Measurements from ENCODE around the gene SMIM29. TPM values are rescaled to one million over a fixed set of nuclear protein-coding genes. Genes with fewer than 3 reads are reported as not detected.
A peak's percentile ranks its signal among the peaks of the same experiment; 100 is the strongest.

The SMIM29 gene
- total RNA-seq (2022) (12.0 and 25.7 TPM in 2 replicates), Bru-seq, nascent RNA (percentile 45 among the genes with signal in this experiment), BruChase-seq, experiment 1, labeled RNA remaining after a 6-hour chase (percentile 63 among the genes with signal in this experiment), BruChase-seq, experiment 2, labeled RNA remaining after a 2-hour chase (percentile 40 among the genes with signal in this experiment)
- long read RNA-seq, transcript SMIM29-208 (5 exons, 1,186 nt) = minor isoform, 8 of 29 reads
- long read RNA-seq, transcript SMIM29-205 (5 exons, 1,297 nt) = major isoform, 14 of 29 reads
- long read RNA-seq, partial matches to known transcripts = 2 of 29 reads
- long read RNA-seq, other reads (novel, unspliced or antisense) = 2 of 29 reads

DNA sequence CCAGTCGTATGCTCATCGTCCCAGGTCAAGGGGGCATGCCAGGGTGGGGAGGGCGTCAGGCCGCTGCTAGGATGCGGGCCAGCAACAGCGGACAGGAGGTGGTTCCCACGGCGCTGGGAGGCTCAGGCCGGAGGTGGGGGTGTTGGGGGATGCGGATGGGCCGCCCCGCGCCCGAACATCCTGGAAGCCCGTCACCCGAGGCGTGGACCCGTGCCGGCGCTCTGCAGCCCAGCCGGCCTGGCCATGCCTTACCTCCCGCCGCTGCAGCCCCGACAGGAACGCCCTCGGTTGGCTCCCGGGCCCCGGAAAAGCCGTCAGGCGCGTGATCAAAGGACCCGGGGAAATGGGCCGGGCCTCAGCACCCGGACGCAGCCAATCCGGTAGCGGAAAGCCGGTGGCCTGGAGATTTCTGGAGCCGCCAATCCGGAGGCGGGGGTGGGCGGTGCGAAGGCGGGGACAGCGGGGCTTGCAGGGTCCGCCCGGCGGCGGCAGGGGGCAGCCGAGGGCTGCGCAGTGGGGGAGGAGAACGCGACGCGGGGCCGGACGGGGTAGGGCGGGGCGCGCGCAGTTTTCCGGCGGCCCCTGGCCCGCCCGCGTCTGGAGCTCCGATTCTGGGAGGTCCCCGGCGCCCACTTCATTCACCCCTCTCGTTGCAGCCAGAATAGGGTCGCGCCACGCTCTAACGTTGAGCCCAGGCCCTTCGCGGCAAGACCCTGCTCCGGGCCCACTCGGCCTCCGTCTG is at the start of gene SMIM29:
TSS of gene SMIM29 (minus strand) at position 280 of the 742 bp plus-strand sequence. CDS start 1,215 bp downstream, outside the sequence.
- Mint-ChIP-seq H3K4me1 (ENCODE audit: insufficient read depth, unreplicated experiment) (peaks cover 33% of the 10 kb centered on the region), H3K27ac (ENCODE audit: low read depth, unreplicated experiment) (peak within 1 kb of the TSS; percentile 88), H3K27me3 (ENCODE audit: insufficient read depth, unreplicated experiment) (no peaks in the 10 kb centered on the region), H3K36me3 (ENCODE audit: insufficient read depth, unreplicated experiment) (peaks cover 4% of the 10 kb centered on the region), H3K9me3 (ENCODE audit: unreplicated experiment) (no peaks in the 10 kb centered on the region), H3K4me3 (ENCODE audit: unreplicated experiment) (peak within 1 kb of the TSS; percentile 84)
- BruUV-seq (replicated peaks) = no TSS peak
- CTCF ChIA-PET = interaction anchor here (0.6 to 3.8 kb wide), 33 partner anchors 8 to 971 kb away, joined by 3 to 46 read pairs (median 4); partner anchors contain the start of genes HMGA1, NUDT3 and RPS10
- intact Hi-C loops (cut with micrococcal nuclease) = loop anchor here (1.0 to 2.0 kb wide), 3 partner anchors 143 to 360 kb away; partner anchors contain the start of gene NUDT3
- TF ChIP-seq, protein P1, sequence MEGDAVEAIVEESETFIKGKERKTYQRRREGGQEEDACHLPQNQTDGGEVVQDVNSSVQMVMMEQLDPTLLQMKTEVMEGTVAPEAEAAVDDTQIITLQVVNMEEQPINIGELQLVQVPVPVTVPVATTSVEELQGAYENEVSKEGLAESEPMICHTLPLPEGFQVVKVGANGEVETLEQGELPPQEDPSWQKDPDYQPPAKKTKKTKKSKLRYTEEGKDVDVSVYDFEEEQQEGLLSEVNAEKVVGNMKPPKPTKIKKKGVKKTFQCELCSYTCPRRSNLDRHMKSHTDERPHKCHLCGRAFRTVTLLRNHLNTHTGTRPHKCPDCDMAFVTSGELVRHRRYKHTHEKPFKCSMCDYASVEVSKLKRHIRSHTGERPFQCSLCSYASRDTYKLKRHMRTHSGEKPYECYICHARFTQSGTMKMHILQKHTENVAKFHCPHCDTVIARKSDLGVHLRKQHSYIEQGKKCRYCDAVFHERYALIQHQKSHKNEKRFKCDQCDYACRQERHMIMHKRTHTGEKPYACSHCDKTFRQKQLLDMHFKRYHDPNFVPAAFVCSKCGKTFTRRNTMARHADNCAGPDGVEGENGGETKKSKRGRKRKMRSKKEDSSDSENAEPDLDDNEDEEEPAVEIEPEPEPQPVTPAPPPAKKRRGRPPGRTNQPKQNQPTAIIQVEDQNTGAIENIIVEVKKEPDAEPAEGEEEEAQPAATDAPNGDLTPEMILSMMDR (IDR thresholded peaks at IDR 0.05; ENCODE audit: unreplicated experiment) = peak; percentile 95
- DNase-seq (ENCODE audit: unreplicated experiment) = peak; percentile 95
- POLR2A ChIA-PET = interaction anchor here (0.7 to 4.6 kb wide), 20 partner anchors 12 to 639 kb away, joined by 3 to 45 read pairs (median 4); partner anchors contain the start of genes HMGA1, NUDT3, RPS10 and TAF11

DNA sequence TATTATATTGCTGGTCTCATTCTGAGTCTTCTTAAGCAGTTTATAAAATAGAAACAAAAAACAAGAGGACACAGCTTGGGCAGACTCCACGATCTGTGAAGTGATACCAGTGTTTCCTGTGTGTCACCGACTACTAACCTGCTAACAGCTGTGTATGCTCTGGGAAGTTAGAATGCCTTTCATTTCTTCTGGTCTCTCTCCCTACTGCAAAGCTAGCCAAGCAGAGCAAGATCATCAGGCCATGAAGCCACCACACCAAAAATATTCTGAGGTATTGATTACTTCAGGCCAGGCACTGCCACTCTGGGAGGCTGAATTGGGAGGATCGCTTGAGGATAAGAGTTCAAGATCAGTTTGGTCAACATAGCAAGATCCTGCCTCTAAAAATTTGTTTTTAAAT is 46.9 kb upstream of the SMIM29 start:
- Mint-ChIP-seq H3K4me3 (ENCODE audit: unreplicated experiment) (no peak overlapping the region), H3K27ac (ENCODE audit: low read depth, unreplicated experiment) (no peak overlapping the region), H3K27me3 (ENCODE audit: insufficient read depth, unreplicated experiment) (no peaks in the 10 kb centered on the region), H3K4me1 (ENCODE audit: insufficient read depth, unreplicated experiment) (no peaks in the 10 kb centered on the region), H3K9me3 (ENCODE audit: unreplicated experiment) (no peaks in the 10 kb centered on the region), H3K36me3 (ENCODE audit: insufficient read depth, unreplicated experiment) (peaks cover 35% of the 10 kb centered on the region)
- intact Hi-C loops (cut with micrococcal nuclease) = no loop called here
- ChIA-PET POLR2A (interaction anchor here (0.6 kb wide), 1 partner anchor 293 kb away, joined by 4 read pairs; no protein-coding TSS in a partner anchor), CTCF (interaction anchor here (0.8 kb wide), 1 partner anchor 312 kb away, joined by 3 read pairs; no protein-coding TSS in a partner anchor)
- no TSS peak for BruUV-seq (replicated peaks)
- TF ChIP-seq, protein P1 (IDR thresholded peaks at IDR 0.05; ENCODE audit: unreplicated experiment) = no peak
- DNase-seq (ENCODE audit: unreplicated experiment) = no peak

DNA sequence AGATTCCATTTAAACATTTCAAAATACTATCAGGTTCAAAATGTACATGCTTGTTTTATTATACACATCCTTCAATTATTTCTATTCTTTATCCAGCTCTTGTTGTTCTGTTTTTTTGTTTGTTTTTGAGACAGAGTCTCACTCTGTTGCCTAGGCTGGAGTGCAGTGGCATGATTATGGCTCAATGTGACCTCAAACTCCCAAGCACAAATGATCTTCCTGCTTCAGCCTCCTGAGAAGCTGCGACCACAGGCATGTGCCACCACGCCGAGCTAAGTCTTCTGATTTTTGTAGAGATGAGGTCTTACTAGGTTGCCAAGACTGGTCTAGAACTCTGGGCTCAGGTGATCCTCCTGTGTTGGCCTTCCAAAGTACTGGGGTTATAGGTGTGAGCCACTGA is 44.1 kb upstream of the SMIM29 start:
- peaks cover 55% of the 10 kb centered on the region for H3K36me3 Mint-ChIP-seq (ENCODE audit: insufficient read depth, unreplicated experiment)
- DNase-seq (ENCODE audit: unreplicated experiment) = no peak
- no peak overlapping the region for H3K4me3 Mint-ChIP-seq (ENCODE audit: unreplicated experiment)
- POLR2A ChIA-PET = interaction anchor here (0.6 kb wide), 1 partner anchor 85 kb away, joined by 3 read pairs; no protein-coding TSS in a partner anchor
- no peaks in the 10 kb centered on the region for H3K9me3 Mint-ChIP-seq (ENCODE audit: unreplicated experiment)
- H3K27ac Mint-ChIP-seq (ENCODE audit: low read depth, unreplicated experiment) = no peak overlapping the region
- no TSS peak for BruUV-seq (replicated peaks)
- intact Hi-C loops (cut with micrococcal nuclease) = no loop called here
- TF ChIP-seq, protein P1 (IDR thresholded peaks at IDR 0.05; ENCODE audit: unreplicated experiment) = no peak
- no peaks in the 10 kb centered on the region for H3K4me1 Mint-ChIP-seq (ENCODE audit: insufficient read depth, unreplicated experiment)
- no peaks in the 10 kb centered on the region for H3K27me3 Mint-ChIP-seq (ENCODE audit: insufficient read depth, unreplicated experiment)
- CTCF ChIA-PET = interaction anchor here (0.8 kb wide), 1 partner anchor 167 kb away, joined by 3 read pairs; no protein-coding TSS in a partner anchor

DNA sequence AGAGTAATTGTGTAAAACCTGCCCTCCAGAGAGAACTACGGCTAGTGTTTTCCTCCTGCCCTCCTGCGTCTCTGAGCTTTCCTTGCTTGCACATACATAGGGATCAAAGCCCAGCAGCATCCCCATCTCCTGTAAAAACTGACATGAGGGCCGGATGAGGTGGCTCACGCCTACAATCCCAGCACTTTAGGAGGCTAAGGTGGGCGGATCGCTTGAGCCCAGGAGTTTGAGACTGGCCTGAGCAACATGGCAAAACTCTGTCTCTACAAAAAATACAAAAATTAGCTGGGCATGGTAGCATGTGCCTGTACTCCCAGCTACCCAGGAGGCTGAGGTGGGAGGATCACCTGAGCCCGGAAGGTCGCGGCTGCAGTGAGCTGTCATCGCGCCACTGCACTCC is 40.3 kb upstream of the SMIM29 start:
- H3K4me1 Mint-ChIP-seq (ENCODE audit: insufficient read depth, unreplicated experiment) = no peaks in the 10 kb centered on the region
- DNase-seq (ENCODE audit: unreplicated experiment) = no peak
- no TSS peak for BruUV-seq (replicated peaks)
- peaks cover 51% of the 10 kb centered on the region for H3K36me3 Mint-ChIP-seq (ENCODE audit: insufficient read depth, unreplicated experiment)
- ChIA-PET POLR2A (no interaction called here), CTCF (interaction anchor here (1.7 kb wide), 1 partner anchor 39 kb away, joined by 5 read pairs; no protein-coding TSS in a partner anchor)
- H3K9me3 Mint-ChIP-seq (ENCODE audit: unreplicated experiment) = no peaks in the 10 kb centered on the region
- no peaks in the 10 kb centered on the region for H3K27me3 Mint-ChIP-seq (ENCODE audit: insufficient read depth, unreplicated experiment)
- intact Hi-C loops (cut with micrococcal nuclease) = no loop called here
- TF ChIP-seq, protein P1 (IDR thresholded peaks at IDR 0.05; ENCODE audit: unreplicated experiment) = no peak
- no peak overlapping the region for H3K27ac Mint-ChIP-seq (ENCODE audit: low read depth, unreplicated experiment)
- no peak overlapping the region for H3K4me3 Mint-ChIP-seq (ENCODE audit: unreplicated experiment)
